HEK293 (cell line): Measurements from ENCODE around the gene CD302.

Source experiments
- CTCF ChIA-PET: fragments of 350-600 bp; formaldehyde crosslinking; extraction: SDS; loops from one replicate; lab custom pipeline; 2021; ENCODE audit warnings: antibody characterized with exemption; lab: Yijun Ruan, JAX
- POLR2A ChIA-PET: fragments of 300-600 bp; formaldehyde crosslinking; extraction: SDS; loops from one replicate; lab custom pipeline; 2020; ENCODE audit warnings: antibody characterized with exemption, inconsistent platforms; lab: Yijun Ruan, JAX
- H3K27ac ChIP-seq: fragments of 200-500 bp; sonication (Bioruptor generic); 2 replicates; pipeline ENCODE4 v1.5.1; 2014; ENCODE audit warnings: low read depth, low read length, control low read depth, inconsistent platforms; ENCODE audit errors: extremely low read depth
- H3K36me3 ChIP-seq, 2 experiments: fragments of 200-500 bp in 1 of 2; sonication (Bioruptor generic) in 1 of 2; 1 replicate in 1 of 2; 2 replicates in 1 of 2; pipeline ENCODE4 v1.5.1; 2014 to 2017; ENCODE audit warnings: inconsistent platforms in 2 of 2, low read length in 2 of 2; ENCODE audit not compliant: control insufficient read depth in 2 of 2, insufficient read depth in 1 of 2
- H3K4me1 ChIP-seq: fragments of 200-500 bp; sonication (Bioruptor generic); 2 replicates; pipeline ENCODE4 v1.5.1; 2014; ENCODE audit warnings: mild to moderate bottlenecking, low read length, inconsistent platforms; ENCODE audit not compliant: control insufficient read depth, insufficient read depth
- H3K4me3 ChIP-seq: 2 replicates; pipeline ENCODE4 v1.5.1; 2011; ENCODE audit warnings: low read depth, mild to moderate bottlenecking, control low read depth, low read length, moderate library complexity
- H3K9me3 ChIP-seq: fragments of 200-500 bp; sonication (Bioruptor generic); 2 replicates; pipeline ENCODE4 v1.5.1; 2014; ENCODE audit warnings: low read depth, low read length, inconsistent platforms; ENCODE audit not compliant: control insufficient read depth, insufficient read depth
- HOXC10 ChIP-seq: sonication (generic); formaldehyde crosslinking; IDR thresholded peaks from 2 replicates; pipeline ENCODE4 v1.8.1; 2023; ENCODE audit warnings: mild to moderate bottlenecking, missing genetic modification reagents
- KLF10 ChIP-seq: fragments of 450-650 bp; IDR thresholded peaks from 2 replicates; pipeline ENCODE4 v1.5.1; 2018; ENCODE audit warnings: missing biosample characterization, mild to moderate bottlenecking, missing genetic modification characterization
- OSR2 ChIP-seq: fragments of 450-650 bp; formaldehyde crosslinking; IDR thresholded peaks from 2 replicates; pipeline ENCODE4 v1.5.1; 2016; ENCODE audit warnings: missing biosample characterization, missing genetic modification characterization
- SALL2 ChIP-seq: fragments of 450-650 bp; formaldehyde crosslinking; IDR thresholded peaks from 2 replicates; pipeline ENCODE4 v1.5.0; 2017; ENCODE audit warnings: missing biosample characterization, mild to moderate bottlenecking, missing genetic modification characterization, borderline replicate concordance
- SP2 ChIP-seq: fragments of 450-650 bp; formaldehyde crosslinking; IDR thresholded peaks from 2 replicates; pipeline ENCODE4 v1.5.1; 2016; ENCODE audit warnings: missing biosample characterization, missing genetic modification characterization
- TRIM28 ChIP-seq: IDR thresholded peaks from 2 replicates; pipeline ENCODE4 v1.6.1; 2011; ENCODE audit warnings: low read length, control low read depth, borderline replicate concordance
- YY1 ChIP-seq: fragments of 450-650 bp; formaldehyde crosslinking; IDR thresholded peaks from 2 replicates; pipeline ENCODE4 v1.5.1; 2018; ENCODE audit warnings: missing biosample characterization, missing genetic modification characterization
- ZFP37 ChIP-seq: fragments of 450-650 bp; formaldehyde crosslinking; IDR thresholded peaks from 2 replicates; pipeline ENCODE4 v1.5.1; 2016; ENCODE audit warnings: missing biosample characterization, missing genetic modification characterization
- ZFP41 ChIP-seq: fragments of 450-650 bp; formaldehyde crosslinking; IDR thresholded peaks from 2 replicates; pipeline ENCODE4 v1.5.1; 2016; ENCODE audit warnings: missing biosample characterization, missing genetic modification characterization, borderline replicate concordance
- ZNF140 ChIP-seq: fragments of 450-650 bp; formaldehyde crosslinking; IDR thresholded peaks from 2 replicates; pipeline ENCODE4 v1.5.1; 2016; ENCODE audit warnings: missing biosample characterization, missing genetic modification characterization
- ZNF184 ChIP-seq: fragments of 450-650 bp; IDR thresholded peaks from 2 replicates; pipeline ENCODE4 v1.5.1; 2018; ENCODE audit warnings: missing biosample characterization, mild to moderate bottlenecking, missing genetic modification characterization
- ZNF202 ChIP-seq: fragments of 450-650 bp; formaldehyde crosslinking; IDR thresholded peaks from 2 replicates; pipeline ENCODE4 v1.5.1; 2016; ENCODE audit warnings: missing biosample characterization, missing genetic modification characterization, borderline replicate concordance
- ZNF404 ChIP-seq: fragments of 450-650 bp; formaldehyde crosslinking; IDR thresholded peaks from 2 replicates; pipeline ENCODE4 v1.5.1; 2017; ENCODE audit warnings: missing biosample characterization, missing genetic modification characterization
- ZNF654 ChIP-seq: fragments of 450-650 bp; formaldehyde crosslinking; IDR thresholded peaks from 2 replicates; pipeline ENCODE4 v1.5.1; 2016; ENCODE audit warnings: low read depth, missing biosample characterization, missing genetic modification characterization
- ZNF677 ChIP-seq: fragments of 450-650 bp; IDR thresholded peaks from 2 replicates; pipeline ENCODE4 v1.5.0; 2018; ENCODE audit warnings: missing biosample characterization, mild to moderate bottlenecking, missing genetic modification characterization, moderate library complexity
- ZNF791 ChIP-seq: fragments of 450-650 bp; formaldehyde crosslinking; IDR thresholded peaks from 2 replicates; pipeline ENCODE4 v1.5.1; 2016; ENCODE audit warnings: missing biosample characterization, missing genetic modification characterization
- TF ChIP-seq, protein P1 (sequence below): IDR thresholded peaks from 2 replicates; pipeline ENCODE4 v1.6.1; 2011; ENCODE audit warnings: mild to moderate bottlenecking, low read depth, low read length, borderline replicate concordance
- TF ChIP-seq, protein P2 (sequence below): fragments of 450-650 bp; formaldehyde crosslinking; IDR thresholded peaks from 2 replicates; pipeline ENCODE4 v1.5.1; 2017; ENCODE audit warnings: missing biosample characterization, mild to moderate bottlenecking, missing genetic modification characterization, moderate library complexity
- TF ChIP-seq, protein P3 (sequence below): fragments of 450-650 bp; formaldehyde crosslinking; IDR thresholded peaks from 2 replicates; pipeline ENCODE4 v1.5.1; 2016; ENCODE audit warnings: missing biosample characterization, missing genetic modification characterization
- TF ChIP-seq, protein P4 (sequence below): fragments of 450-650 bp; formaldehyde crosslinking; IDR thresholded peaks from 2 replicates; pipeline ENCODE4 v1.5.1; 2017; ENCODE audit warnings: missing biosample characterization, missing genetic modification characterization
- TF ChIP-seq, protein P5 (sequence below): sonication (generic); formaldehyde crosslinking; IDR thresholded peaks from 2 replicates; pipeline ENCODE4 v1.8.1; 2022; ENCODE audit warnings: mild to moderate bottlenecking, moderate library complexity, missing genetic modification reagents

Gene CD302

DNA sequence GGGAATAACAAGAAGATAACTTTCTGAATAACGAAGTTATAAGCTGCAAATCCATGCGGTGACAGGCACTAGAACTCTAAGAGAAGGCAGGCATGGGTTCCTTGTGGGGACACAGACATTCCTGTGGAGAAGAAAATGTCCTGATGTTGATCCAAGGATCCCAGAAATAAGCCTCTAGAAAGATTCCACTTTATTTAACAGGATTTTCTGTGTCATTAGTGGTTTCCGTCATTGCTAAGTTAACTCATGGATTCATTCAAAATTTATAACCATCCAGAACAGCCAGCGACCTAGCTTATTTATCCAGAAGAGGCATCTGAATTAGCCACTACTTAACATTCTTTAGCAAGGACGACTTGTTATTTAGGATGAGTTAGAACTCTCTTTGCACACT lies 10.0 kb upstream of the CD302 start:
- Histone ChIP-seq H3K27ac (no peak overlapping the region), H3K9me3 (no peaks in the 10 kb centered on the region), H3K4me3 (no peak overlapping the region), H3K4me1 (no peaks in the 10 kb centered on the region), H3K36me3 (no peaks in the 10 kb centered on the region)
- TF ChIP-seq, protein P1, sequence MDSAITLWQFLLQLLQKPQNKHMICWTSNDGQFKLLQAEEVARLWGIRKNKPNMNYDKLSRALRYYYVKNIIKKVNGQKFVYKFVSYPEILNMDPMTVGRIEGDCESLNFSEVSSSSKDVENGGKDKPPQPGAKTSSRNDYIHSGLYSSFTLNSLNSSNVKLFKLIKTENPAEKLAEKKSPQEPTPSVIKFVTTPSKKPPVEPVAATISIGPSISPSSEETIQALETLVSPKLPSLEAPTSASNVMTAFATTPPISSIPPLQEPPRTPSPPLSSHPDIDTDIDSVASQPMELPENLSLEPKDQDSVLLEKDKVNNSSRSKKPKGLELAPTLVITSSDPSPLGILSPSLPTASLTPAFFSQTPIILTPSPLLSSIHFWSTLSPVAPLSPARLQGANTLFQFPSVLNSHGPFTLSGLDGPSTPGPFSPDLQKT, result no peak
- TF ChIP-seq, protein P2, sequence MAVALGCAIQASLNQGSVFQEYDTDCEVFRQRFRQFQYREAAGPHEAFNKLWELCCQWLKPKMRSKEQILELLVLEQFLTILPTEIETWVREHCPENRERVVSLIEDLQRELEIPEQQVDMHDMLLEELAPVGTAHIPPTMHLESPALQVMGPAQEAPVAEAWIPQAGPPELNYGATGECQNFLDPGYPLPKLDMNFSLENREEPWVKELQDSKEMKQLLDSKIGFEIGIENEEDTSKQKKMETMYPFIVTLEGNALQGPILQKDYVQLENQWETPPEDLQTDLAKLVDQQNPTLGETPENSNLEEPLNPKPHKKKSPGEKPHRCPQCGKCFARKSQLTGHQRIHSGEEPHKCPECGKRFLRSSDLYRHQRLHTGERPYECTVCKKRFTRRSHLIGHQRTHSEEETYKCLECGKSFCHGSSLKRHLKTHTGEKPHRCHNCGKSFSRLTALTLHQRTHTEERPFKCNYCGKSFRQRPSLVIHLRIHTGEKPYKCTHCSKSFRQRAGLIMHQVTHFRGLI, result no peak
- TF ChIP-seq ZFP37 (tag by site-specific recombination) (no peak), ZNF140 (tag by site-specific recombination) (no peak), SP2 (tag by site-specific recombination) (no peak), SALL2 (tag by site-specific recombination) (no peak), TRIM28 (no peak), ZNF677 (no peak), ZFP41 (no peak), ZNF404 (tag by site-specific recombination) (no peak), ZNF202 (tag by site-specific recombination) (no peak), HOXC10 (CRISPR knock-in tag) (no peak), OSR2 (no peak)
- CTCF ChIA-PET, result interaction anchor here (0.6 to 2.8 kb wide), 12 partner anchors 8 to 598 kb away, joined by 3 to 14 read pairs (median 4); no protein-coding TSS in a partner anchor
- POLR2A ChIA-PET, result no interaction called here

DNA sequence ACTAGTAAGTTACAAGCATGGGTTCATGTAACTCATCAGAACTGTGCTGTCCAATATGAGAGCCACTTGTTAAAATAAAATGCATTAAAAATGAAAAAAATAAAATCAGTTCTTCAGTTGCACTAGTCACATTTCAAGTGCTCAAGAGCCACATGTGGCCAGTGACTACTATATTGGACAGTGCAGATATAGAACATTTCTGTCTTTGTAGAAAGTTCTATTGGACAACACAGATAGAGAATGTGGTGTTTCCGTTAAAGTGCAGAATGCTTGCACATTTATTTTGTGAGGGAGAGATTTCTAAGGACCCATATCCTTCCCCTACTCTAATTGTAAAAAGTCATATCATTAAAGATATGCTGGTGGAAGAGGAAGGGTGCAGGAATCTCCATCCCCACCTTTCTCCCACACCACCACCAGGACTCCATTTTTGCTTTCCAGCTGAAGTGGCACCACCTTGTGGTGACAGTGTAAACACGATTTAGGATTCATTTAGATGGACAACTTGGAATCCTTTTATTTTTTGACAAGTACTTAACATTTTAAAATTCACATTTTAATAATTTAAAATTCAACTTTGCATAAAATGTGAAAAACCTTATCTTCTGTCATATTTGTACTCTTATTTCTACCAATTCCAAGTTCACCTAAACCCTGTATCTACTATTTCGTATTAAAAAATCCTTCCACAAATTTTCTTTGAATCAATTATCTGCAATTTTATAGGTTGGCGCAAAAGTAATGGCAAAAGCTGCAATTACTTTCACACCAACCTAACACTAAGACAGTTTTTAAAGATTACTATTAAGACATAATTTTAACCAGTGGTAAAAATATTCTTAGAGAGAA lies 9.4 kb upstream of the CD302 start:
- CTCF ChIA-PET, result interaction anchor here (0.6 to 2.8 kb wide), 16 partner anchors 8 to 598 kb away, joined by 3 to 14 read pairs (median 4); no protein-coding TSS in a partner anchor
- Histone ChIP-seq H3K9me3 (no peaks in the 10 kb centered on the region), H3K4me3 (no peak overlapping the region), H3K4me1 (no peaks in the 10 kb centered on the region), H3K36me3 (no peaks in the 10 kb centered on the region), H3K27ac (no peak overlapping the region)
- TF ChIP-seq, protein P3, sequence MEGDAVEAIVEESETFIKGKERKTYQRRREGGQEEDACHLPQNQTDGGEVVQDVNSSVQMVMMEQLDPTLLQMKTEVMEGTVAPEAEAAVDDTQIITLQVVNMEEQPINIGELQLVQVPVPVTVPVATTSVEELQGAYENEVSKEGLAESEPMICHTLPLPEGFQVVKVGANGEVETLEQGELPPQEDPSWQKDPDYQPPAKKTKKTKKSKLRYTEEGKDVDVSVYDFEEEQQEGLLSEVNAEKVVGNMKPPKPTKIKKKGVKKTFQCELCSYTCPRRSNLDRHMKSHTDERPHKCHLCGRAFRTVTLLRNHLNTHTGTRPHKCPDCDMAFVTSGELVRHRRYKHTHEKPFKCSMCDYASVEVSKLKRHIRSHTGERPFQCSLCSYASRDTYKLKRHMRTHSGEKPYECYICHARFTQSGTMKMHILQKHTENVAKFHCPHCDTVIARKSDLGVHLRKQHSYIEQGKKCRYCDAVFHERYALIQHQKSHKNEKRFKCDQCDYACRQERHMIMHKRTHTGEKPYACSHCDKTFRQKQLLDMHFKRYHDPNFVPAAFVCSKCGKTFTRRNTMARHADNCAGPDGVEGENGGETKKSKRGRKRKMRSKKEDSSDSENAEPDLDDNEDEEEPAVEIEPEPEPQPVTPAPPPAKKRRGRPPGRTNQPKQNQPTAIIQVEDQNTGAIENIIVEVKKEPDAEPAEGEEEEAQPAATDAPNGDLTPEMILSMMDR (tag by site-specific recombination), result peak; percentile 65
- TF ChIP-seq YY1 (tag by site-specific recombination) (peak; percentile 13; the same call in 1 of the 2 replicates), ZNF791 (tag by site-specific recombination) (no peak), ZNF184 (tag by site-specific recombination) (no peak), ZNF654 (tag by site-specific recombination) (peak; percentile 55), KLF10 (tag by site-specific recombination) (no peak)
- TF ChIP-seq, protein P4, sequence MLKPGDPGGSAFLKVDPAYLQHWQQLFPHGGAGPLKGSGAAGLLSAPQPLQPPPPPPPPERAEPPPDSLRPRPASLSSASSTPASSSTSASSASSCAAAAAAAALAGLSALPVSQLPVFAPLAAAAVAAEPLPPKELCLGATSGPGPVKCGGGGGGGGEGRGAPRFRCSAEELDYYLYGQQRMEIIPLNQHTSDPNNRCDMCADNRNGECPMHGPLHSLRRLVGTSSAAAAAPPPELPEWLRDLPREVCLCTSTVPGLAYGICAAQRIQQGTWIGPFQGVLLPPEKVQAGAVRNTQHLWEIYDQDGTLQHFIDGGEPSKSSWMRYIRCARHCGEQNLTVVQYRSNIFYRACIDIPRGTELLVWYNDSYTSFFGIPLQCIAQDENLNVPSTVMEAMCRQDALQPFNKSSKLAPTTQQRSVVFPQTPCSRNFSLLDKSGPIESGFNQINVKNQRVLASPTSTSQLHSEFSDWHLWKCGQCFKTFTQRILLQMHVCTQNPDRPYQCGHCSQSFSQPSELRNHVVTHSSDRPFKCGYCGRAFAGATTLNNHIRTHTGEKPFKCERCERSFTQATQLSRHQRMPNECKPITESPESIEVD (tag by site-specific recombination), result no peak
- TF ChIP-seq, protein P5, sequence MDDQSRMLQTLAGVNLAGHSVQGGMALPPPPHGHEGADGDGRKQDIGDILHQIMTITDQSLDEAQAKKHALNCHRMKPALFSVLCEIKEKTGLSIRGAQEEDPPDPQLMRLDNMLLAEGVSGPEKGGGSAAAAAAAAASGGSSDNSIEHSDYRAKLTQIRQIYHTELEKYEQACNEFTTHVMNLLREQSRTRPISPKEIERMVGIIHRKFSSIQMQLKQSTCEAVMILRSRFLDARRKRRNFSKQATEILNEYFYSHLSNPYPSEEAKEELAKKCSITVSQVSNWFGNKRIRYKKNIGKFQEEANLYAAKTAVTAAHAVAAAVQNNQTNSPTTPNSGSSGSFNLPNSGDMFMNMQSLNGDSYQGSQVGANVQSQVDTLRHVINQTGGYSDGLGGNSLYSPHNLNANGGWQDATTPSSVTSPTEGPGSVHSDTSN (CRISPR knock-in tag), result no peak
- POLR2A ChIA-PET, result interaction anchor here (0.5 kb wide), 1 partner anchor 561 kb away, joined by 4 read pairs; no protein-coding TSS in a partner anchor
